ENCODE measurements around the gene PUS1. TPM values are rescaled to one million over a fixed set of nuclear protein-coding genes. Genes with fewer than 3 reads are reported as not detected.

PUS1 gene
- total RNA-seq, 1 experiment from 2014 or later: 103 TPM

DNA sequence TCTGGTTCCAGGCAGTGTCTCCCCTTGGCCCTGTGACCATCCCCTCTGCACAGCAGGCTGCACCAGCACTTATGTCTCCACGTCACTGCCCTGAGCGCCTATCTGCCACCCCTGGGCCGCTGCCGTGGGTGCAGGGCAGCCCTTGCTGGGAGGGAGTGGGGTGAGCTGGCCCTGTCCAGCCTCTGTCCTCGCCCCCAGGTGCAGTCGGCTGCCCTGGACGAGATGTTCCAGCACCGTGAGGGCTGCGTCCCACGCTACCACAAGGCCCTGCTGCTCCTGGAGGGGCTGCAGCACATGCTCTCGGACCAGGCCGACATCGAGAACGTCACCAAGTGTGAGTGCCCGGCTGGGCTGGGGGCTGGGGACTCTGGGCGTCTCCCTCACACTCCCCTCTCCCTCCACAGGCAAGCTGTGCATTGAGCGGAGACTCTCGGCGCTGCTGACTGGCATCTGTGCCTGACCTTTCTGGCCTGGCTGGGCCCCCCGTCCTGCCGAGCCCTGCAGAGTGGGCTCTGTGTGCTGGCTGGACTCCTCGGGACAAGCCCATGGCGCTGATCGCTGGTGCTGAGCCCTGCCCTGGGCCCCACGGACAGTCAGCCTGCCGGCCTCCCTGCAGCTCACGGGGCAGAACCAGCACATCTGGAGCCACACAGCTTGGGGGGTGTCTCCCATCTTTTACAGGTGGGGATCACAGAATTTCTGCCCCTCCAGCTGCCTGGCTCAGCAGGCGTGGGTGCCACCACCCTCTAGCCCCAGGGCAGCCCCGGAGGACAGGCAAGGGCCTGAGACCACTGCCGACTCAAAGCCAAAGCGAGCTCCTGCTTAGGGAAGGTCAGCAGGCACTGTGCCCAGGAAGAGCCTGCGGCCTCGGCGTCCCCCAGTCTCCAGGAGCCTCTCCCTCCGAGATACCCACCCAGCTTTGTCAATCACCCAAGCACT is 7.9 kb upstream of the PUS1 start:
- H3K4me1 ChIP-seq (ENCODE audit: insufficient read depth, low read length, poor library complexity, severe bottlenecking): no peaks in the 10 kb centered on the region
- TF ChIP-seq EZH2 (IDR thresholded peaks at IDR 0.05; ENCODE audit: borderline replicate concordance, low read depth, low read length, poor library complexity, severe bottlenecking) (no peak), CTCF (conservative IDR thresholded peaks at IDR 0.05; ENCODE audit: low read depth, low read length) (no peak)
- no TSS peak for BruUV-seq (replicated peaks)
- no peak overlapping the region for H3K4me3 ChIP-seq (ENCODE audit: low read depth, low read length, poor library complexity, severe bottlenecking)
- ChIA-PET POLR2A (ENCODE audit: low non-redundant PET) (no interaction called here), CTCF (no interaction called here)
- intact Hi-C loops (cut with micrococcal nuclease; ENCODE audit: unreplicated experiment): no loop called here
- no peaks in the 10 kb centered on the region for H3K9me3 ChIP-seq (ENCODE audit: low read depth, low read length, poor library complexity, severe bottlenecking)
- no peak overlapping the region for H3K27ac ChIP-seq (ENCODE audit: low read depth, low read length, poor library complexity, severe bottlenecking)
- DNase-seq (ENCODE audit: low spot score): no peak
- H3K27me3 ChIP-seq (replicated peaks; ENCODE audit: insufficient read depth, low read depth, low read length, poor library complexity): no peaks in the 10 kb centered on the region
- peaks cover 11% of the 10 kb centered on the region for H3K36me3 ChIP-seq (ENCODE audit: insufficient read depth, low read length, poor library complexity, severe bottlenecking)

GRCh38 chr12:131921866-131922769 is 7.0 kb upstream of the PUS1 start:
- POLR2A ChIA-PET (ENCODE audit: low non-redundant PET): no interaction called here
- no peak for TF ChIP-seq CTCF (conservative IDR thresholded peaks at IDR 0.05; ENCODE audit: low read depth, low read length)
- intact Hi-C loops (cut with micrococcal nuclease; ENCODE audit: unreplicated experiment): no loop called here

DNA sequence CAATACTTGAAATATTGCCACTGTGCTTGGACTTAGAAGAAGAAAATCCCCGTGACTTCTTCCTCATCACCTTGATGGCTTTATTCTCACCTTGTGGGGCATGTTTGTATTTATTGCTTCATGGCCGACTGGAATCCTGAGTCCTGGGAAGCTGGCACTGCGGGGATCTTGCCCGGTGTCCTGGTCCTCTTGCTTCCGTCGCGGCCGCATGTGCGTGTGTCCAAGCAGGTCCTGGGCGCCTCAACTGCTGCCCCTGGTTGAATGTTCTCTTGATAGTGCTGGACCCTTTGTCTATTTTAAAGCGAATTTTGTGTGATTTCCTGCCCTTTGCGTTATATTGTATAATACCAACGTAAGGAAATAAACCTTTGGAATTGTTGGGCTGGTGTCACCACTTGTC is 6.3 kb upstream of the PUS1 start:
- BruUV-seq (replicated peaks): no TSS peak
- no peak overlapping the region for H3K4me3 ChIP-seq (ENCODE audit: low read depth, low read length, poor library complexity, severe bottlenecking)
- no peaks in the 10 kb centered on the region for H3K9me3 ChIP-seq (ENCODE audit: low read depth, low read length, poor library complexity, severe bottlenecking)
- peaks cover 6% of the 10 kb centered on the region for H3K36me3 ChIP-seq (ENCODE audit: insufficient read depth, low read length, poor library complexity, severe bottlenecking)
- TF ChIP-seq CTCF (conservative IDR thresholded peaks at IDR 0.05; ENCODE audit: low read depth, low read length): no peak
- TF ChIP-seq EZH2 (IDR thresholded peaks at IDR 0.05; ENCODE audit: borderline replicate concordance, low read depth, low read length, poor library complexity, severe bottlenecking): no peak
- DNase-seq (ENCODE audit: low spot score): no peak
- H3K27ac ChIP-seq (ENCODE audit: low read depth, low read length, poor library complexity, severe bottlenecking): no peak overlapping the region
- ChIA-PET POLR2A (ENCODE audit: low non-redundant PET) (no interaction called here), CTCF (interaction anchor here (1.0 kb wide), 1 partner anchor 11 kb away, joined by 5 read pairs; no protein-coding TSS in a partner anchor)
- no peaks in the 10 kb centered on the region for H3K27me3 ChIP-seq (replicated peaks; ENCODE audit: insufficient read depth, low read depth, low read length, poor library complexity)
- intact Hi-C loops (cut with micrococcal nuclease; ENCODE audit: unreplicated experiment): no loop called here
- no peaks in the 10 kb centered on the region for H3K4me1 ChIP-seq (ENCODE audit: insufficient read depth, low read length, poor library complexity, severe bottlenecking)

More at GRCh38 chr12:131921866-131922769, 7.0 kb upstream of the PUS1 start:
- H3K27ac ChIP-seq (ENCODE audit: low read depth, low read length, poor library complexity, severe bottlenecking): no peak overlapping the region
- peaks cover 6% of the 10 kb centered on the region for H3K36me3 ChIP-seq (ENCODE audit: insufficient read depth, low read length, poor library complexity, severe bottlenecking)
- no peak overlapping the region for H3K4me3 ChIP-seq (ENCODE audit: low read depth, low read length, poor library complexity, severe bottlenecking)
- CTCF ChIA-PET: no interaction called here
- DNase-seq (ENCODE audit: low spot score): no peak
- H3K27me3 ChIP-seq (replicated peaks; ENCODE audit: insufficient read depth, low read depth, low read length, poor library complexity): no peaks in the 10 kb centered on the region
- TSS peak; percentile 48 for BruUV-seq (replicated peaks)
- H3K4me1 ChIP-seq (ENCODE audit: insufficient read depth, low read length, poor library complexity, severe bottlenecking): no peaks in the 10 kb centered on the region
- H3K9me3 ChIP-seq (ENCODE audit: low read depth, low read length, poor library complexity, severe bottlenecking): no peaks in the 10 kb centered on the region

Measured in A673 (cell line).